Spinal cord (tissue), 10 donors: ENCODE data around the gene ZNF219. TPM values are rescaled to one million over a fixed set of nuclear protein-coding genes. Genes with fewer than 3 reads are reported as not detected.

Experiments used
- DNase-seq, 6 donors: peaks; one replicate each; pipeline versions ENCODE4 v3.0.0 to v3.0.0-alpha.2; 2013 to 2015; ENCODE audit warnings: low spot score in 6 of 6, low read depth in 4 of 6
- H3K27ac ChIP-seq: one replicate; pipeline ENCODE4 v1.5.1; 2013; ENCODE audit warnings: low read depth, low read length, control low read depth
- H3K27me3 ChIP-seq: one replicate; pipeline ENCODE4 v1.6.1; 2013; ENCODE audit warnings: low read length; ENCODE audit not compliant: control insufficient read depth, insufficient read depth
- H3K36me3 ChIP-seq: one replicate; pipeline ENCODE4 v1.6.1; 2013; ENCODE audit warnings: low read length; ENCODE audit not compliant: control insufficient read depth, insufficient read depth
- H3K4me1 ChIP-seq: one replicate; pipeline ENCODE4 v1.6.1; 2013; ENCODE audit warnings: low read length; ENCODE audit not compliant: control insufficient read depth, insufficient read depth
- H3K4me3 ChIP-seq: one replicate; pipeline ENCODE4 v1.5.1; 2013; ENCODE audit warnings: low read depth, low read length, control low read depth
- H3K9me3 ChIP-seq: one replicate; pipeline ENCODE4 v1.6.1; 2013; ENCODE audit warnings: low read length; ENCODE audit not compliant: control insufficient read depth, insufficient read depth
- WGBS: methylation state at CpG from one replicate; pipeline ENCODE4 v1.1.5; 2013; ENCODE audit warnings: missing lambda C conversion rate; ENCODE audit not compliant: insufficient coverage; 5-methylcytosine and 5-hydroxymethylcytosine counted together
- polyA plus RNA-seq, 2 donors: library from polyadenylated mRNA; unstranded; fragments of 120-200 nt; gene quantifications; one replicate each; pipeline ENCODE4 v1.2.1, GENCODE V29; 2013; ENCODE audit not compliant: insufficient read length in 2 of 2
- total RNA-seq, 2 donors: library from RNA; depleted of rRNA in 1 of 2; stranded (reverse); fragments of 120-200 nt in 1 of 2; fragments of >200 nt in 1 of 2; gene quantifications; one replicate each; pipeline versions ENCODE4 v1.2.3 to v1.2.4, GENCODE V29; 2013 to 2014
- donor health status: healthy.

ZNF219 gene
- total and polyA plus RNA-seq, 4 donors: 4.7 to 48.8 (median 27.7) TPM

GRCh38 chr14:21060614-21061346, 37.7 kb downstream of the ZNF219 start:
- H3K27me3 ChIP-seq: no peaks in the 10 kb centered on the region
- no peak overlapping the region for H3K27ac ChIP-seq
- H3K4me3 ChIP-seq: no peak overlapping the region
- no peaks in the 10 kb centered on the region for H3K9me3 ChIP-seq
- no peaks in the 10 kb centered on the region for H3K36me3 ChIP-seq
- no peak for DNase-seq
- WGBS: 75% methylated on average over 9 of the region's 13 CpGs
- H3K4me1 ChIP-seq: peaks cover 7% of the 10 kb centered on the region

GRCh38 chr14:21059842-21060613, 38.4 kb downstream of the ZNF219 start:
- WGBS: 60% methylated on average over 6 of the region's 8 CpGs
- DNase-seq: peak in 3 of 6 donors; percentile 19 to 64 (median 32)

GRCh38 chr14:21058903-21059302, 39.6 kb downstream of the ZNF219 start:
- Histone ChIP-seq H3K4me1 (peaks cover 7% of the 10 kb centered on the region), H3K4me3 (no peak overlapping the region), H3K9me3 (no peaks in the 10 kb centered on the region), H3K36me3 (no peaks in the 10 kb centered on the region), H3K27me3 (no peaks in the 10 kb centered on the region), H3K27ac (no peak overlapping the region)
- DNase-seq: no peak
- WGBS: 83% methylated on average over 5 of the region's 5 CpGs

More at GRCh38 chr14:21059842-21060613, 38.4 kb downstream of the ZNF219 start:
- Histone ChIP-seq H3K4me1 (peaks cover 7% of the 10 kb centered on the region), H3K4me3 (no peak overlapping the region), H3K9me3 (no peaks in the 10 kb centered on the region), H3K27ac (no peak overlapping the region), H3K36me3 (no peaks in the 10 kb centered on the region), H3K27me3 (no peaks in the 10 kb centered on the region)

GRCh38 chr14:21057803-21058675, 40.4 kb downstream of the ZNF219 start, which contains the start of gene RNASE8:
RNASE8 (plus strand) TSS chr14:21057822; CDS start chr14:21057893, 71 bp downstream.
- 76% methylated on average over 8 of the region's 8 CpGs for WGBS
- peaks cover 7% of the 10 kb centered on the region for H3K4me1 ChIP-seq
- no peaks in the 10 kb centered on the region for H3K9me3 ChIP-seq
- no peaks in the 10 kb centered on the region for H3K27me3 ChIP-seq
- no peak within 1 kb of the TSS for H3K27ac ChIP-seq
- no peak for DNase-seq
- no peak within 1 kb of the TSS for H3K4me3 ChIP-seq
- no peaks in the 10 kb centered on the region for H3K36me3 ChIP-seq

GRCh38 chr14:21056520-21057163, 41.8 kb downstream of the ZNF219 start:
- no peak overlapping the region for H3K4me3 ChIP-seq
- WGBS: 77% methylated on average over 5 of the region's 10 CpGs

GRCh38 chr14:21055432-21056117, 42.9 kb downstream of the ZNF219 start:
- H3K27ac ChIP-seq: no peak overlapping the region
- 50% methylated on average over 4 of the region's 5 CpGs for WGBS
- H3K4me1 ChIP-seq: peaks cover 7% of the 10 kb centered on the region
- no peak overlapping the region for H3K4me3 ChIP-seq
- DNase-seq: no peak
- no peaks in the 10 kb centered on the region for H3K9me3 ChIP-seq
- H3K27me3 ChIP-seq: no peaks in the 10 kb centered on the region
- no peaks in the 10 kb centered on the region for H3K36me3 ChIP-seq

More at GRCh38 chr14:21056520-21057163, 41.8 kb downstream of the ZNF219 start:
- peak in 1 of 6 donors; percentile 36 for DNase-seq
- no peaks in the 10 kb centered on the region for H3K27me3 ChIP-seq
- no peaks in the 10 kb centered on the region for H3K36me3 ChIP-seq
- peaks cover 7% of the 10 kb centered on the region for H3K4me1 ChIP-seq
- no peaks in the 10 kb centered on the region for H3K9me3 ChIP-seq
- H3K27ac ChIP-seq: no peak overlapping the region

GRCh38 chr14:21054768-21055145, 43.7 kb downstream of the ZNF219 start:
- WGBS: no CpG with 5 or more reads among the region's 4 CpGs
- Histone ChIP-seq H3K9me3 (no peaks in the 10 kb centered on the region), H3K36me3 (no peaks in the 10 kb centered on the region), H3K4me3 (no peak overlapping the region), H3K27me3 (no peaks in the 10 kb centered on the region), H3K27ac (no peak overlapping the region), H3K4me1 (peaks cover 4% of the 10 kb centered on the region)
- no peak for DNase-seq

GRCh38 chr14:21054123-21054767, 44.2 kb downstream of the ZNF219 start:
- Histone ChIP-seq H3K4me3 (no peak overlapping the region), H3K27me3 (no peaks in the 10 kb centered on the region), H3K36me3 (no peaks in the 10 kb centered on the region), H3K4me1 (peaks cover 4% of the 10 kb centered on the region), H3K27ac (no peak overlapping the region), H3K9me3 (no peaks in the 10 kb centered on the region)
- no CpG with 5 or more reads among the region's 3 CpGs for WGBS
- no peak for DNase-seq
